GOT3 (cell line): ENCODE measurements around the gene FSTL4.

ENCODE experiments used
- DNase-seq: peaks from one replicate; lab custom pipeline; 2025; ENCODE audit warnings: mixed read lengths; lab: John Stamatoyannopoulos, UW

FSTL4 gene

GRCh38 chr5:133291524-133291923, 320.8 kb downstream of the FSTL4 start:
- DNase-seq, result no peak

GRCh38 chr5:133290669-133291240, 321.6 kb downstream of the FSTL4 start:
- DNase-seq, result no peak

- no peak for DNase-seq
Measured at GRCh38 chr5:133289686-133290367, 322.5 kb downstream of the FSTL4 start.

GRCh38 chr5:133287500-133287899, 324.8 kb downstream of the FSTL4 start:
- no peak for DNase-seq

- no peak for DNase-seq
Measured at GRCh38 chr5:133286483-133286882, 325.9 kb downstream of the FSTL4 start.

- no peak for DNase-seq
Measured at GRCh38 chr5:133285583-133286021, 326.7 kb downstream of the FSTL4 start.

- no peak for DNase-seq
Measured at GRCh38 chr5:133284306-133284705, 328.0 kb downstream of the FSTL4 start.

- no peak for DNase-seq
Measured at GRCh38 chr5:133278317-133278716, 334.0 kb downstream of the FSTL4 start.

- DNase-seq, result no peak
Measured at GRCh38 chr5:133277744-133278143, 334.6 kb downstream of the FSTL4 start.

- DNase-seq, result no peak
Measured at GRCh38 chr5:133276171-133276570, 336.2 kb downstream of the FSTL4 start.

- DNase-seq, result no peak
Measured at GRCh38 chr5:133275631-133276030, 336.7 kb downstream of the FSTL4 start.

- no peak for DNase-seq
Measured at GRCh38 chr5:133274597-133274935, 337.8 kb downstream of the FSTL4 start.

- DNase-seq, result no peak
Measured at GRCh38 chr5:133273661-133274596, 338.4 kb downstream of the FSTL4 start.

GRCh38 chr5:133272345-133272744, 340.0 kb downstream of the FSTL4 start:
- DNase-seq, result no peak

- DNase-seq, result no peak
Measured at GRCh38 chr5:133271606-133272005, 340.7 kb downstream of the FSTL4 start.

GRCh38 chr5:133269691-133270090, 342.6 kb downstream of the FSTL4 start:
- DNase-seq, result no peak

- DNase-seq, result no peak
Measured at GRCh38 chr5:133267601-133268000, 344.7 kb downstream of the FSTL4 start.

GRCh38 chr5:133266966-133267365, 345.4 kb downstream of the FSTL4 start:
- no peak for DNase-seq

GRCh38 chr5:133266527-133266878, 345.8 kb downstream of the FSTL4 start:
- DNase-seq, result no peak

- DNase-seq, result no peak
Measured at GRCh38 chr5:133265720-133266526, 346.4 kb downstream of the FSTL4 start.

- DNase-seq, result no peak
Measured at GRCh38 chr5:133265257-133265656, 347.1 kb downstream of the FSTL4 start.

GRCh38 chr5:133262690-133263089, 349.7 kb downstream of the FSTL4 start:
- no peak for DNase-seq
